Testis (tissue), 3 donors: ENCODE measurements around the gene ZBTB40. TPM values are rescaled to one million over a fixed set of nuclear protein-coding genes. Genes with fewer than 3 reads are reported as not detected.

Experiments
- DNase-seq: peaks from one replicate; pipeline ENCODE4 v3.0.0-alpha.2; 2019
- H3K27ac ChIP-seq, 2 donors: fragments of 200-600 bp; sonication (generic); one replicate each; pipeline ENCODE4 v1.5.1; 2019
- H3K27me3 ChIP-seq: fragments of 200-600 bp; sonication (generic); one replicate; pipeline ENCODE4 v1.5.1; 2019
- H3K36me3 ChIP-seq: fragments of 200-600 bp; sonication (generic); one replicate; pipeline ENCODE4 v1.5.1; 2017; ENCODE audit warnings: low read depth; ENCODE audit errors: missing control alignments
- H3K4me1 ChIP-seq: fragments of 200-600 bp; sonication (generic); one replicate; pipeline ENCODE4 v1.5.1; 2019
- H3K4me3 ChIP-seq, 2 donors: fragments of 200-600 bp; sonication (generic); one replicate each; pipeline ENCODE4 v1.5.1; 2017 to 2019
- H3K9me3 ChIP-seq: fragments of 200-600 bp; sonication (generic); one replicate; pipeline ENCODE4 v1.5.1; 2017
- POLR2A ChIP-seq: fragments of 450-650 bp; IDR thresholded peaks from one replicate; pipeline ENCODE4 v1.6.1; 2017; ENCODE audit warnings: antibody characterized with exemption, mild to moderate bottlenecking, moderate library complexity
- WGBS, 2 donors: methylation state at CpG; one replicate each; pipeline ENCODE4 v1.1.5; 2018; 5-methylcytosine and 5-hydroxymethylcytosine counted together
- intact Hi-C: fragments of 100-400 bp; cut with DNase I; formaldehyde crosslinking; loops from one replicate; pipeline ENCODE4 v1.15.1; 2023; ENCODE audit warnings: low total_unique reads
- polyA plus RNA-seq: library from polyadenylated mRNA; stranded (reverse); fragments of 350-450 nt; fragmentation: Illumina TruSeq; extraction: RNeasy Lipid Tissue Mini Kit (QIAGEN cat#74804); gene quantifications from one replicate; pipeline ENCODE4 v1.2.3, GENCODE V29; 2014; ENCODE audit warnings: low read depth, low replicate concordance; ENCODE audit not compliant: insufficient read depth
- total RNA-seq, 2 donors: library from RNA; depleted of rRNA; stranded (reverse); fragments of >200 nt; gene quantifications; one replicate each; pipeline ENCODE4 v1.2.3, GENCODE V29; 2016
- TF ChIP-seq, protein P1 (sequence below), 3 experiments: fragments of 450-650 bp in 2 of 3; fragments of 200-600 bp in 1 of 3; sonication (generic) in 1 of 3; IDR thresholded peaks; one replicate each; pipeline ENCODE4 v1.5.1; 2016 to 2019; ENCODE audit warnings: antibody characterized with exemption in 3 of 3, mild to moderate bottlenecking in 2 of 3, moderate library complexity in 1 of 3

ZBTB40 gene
- total and polyA plus RNA-seq, 3 donors from 2014 or later = 15.6 to 28.6 (median 28.1) TPM

DNA sequence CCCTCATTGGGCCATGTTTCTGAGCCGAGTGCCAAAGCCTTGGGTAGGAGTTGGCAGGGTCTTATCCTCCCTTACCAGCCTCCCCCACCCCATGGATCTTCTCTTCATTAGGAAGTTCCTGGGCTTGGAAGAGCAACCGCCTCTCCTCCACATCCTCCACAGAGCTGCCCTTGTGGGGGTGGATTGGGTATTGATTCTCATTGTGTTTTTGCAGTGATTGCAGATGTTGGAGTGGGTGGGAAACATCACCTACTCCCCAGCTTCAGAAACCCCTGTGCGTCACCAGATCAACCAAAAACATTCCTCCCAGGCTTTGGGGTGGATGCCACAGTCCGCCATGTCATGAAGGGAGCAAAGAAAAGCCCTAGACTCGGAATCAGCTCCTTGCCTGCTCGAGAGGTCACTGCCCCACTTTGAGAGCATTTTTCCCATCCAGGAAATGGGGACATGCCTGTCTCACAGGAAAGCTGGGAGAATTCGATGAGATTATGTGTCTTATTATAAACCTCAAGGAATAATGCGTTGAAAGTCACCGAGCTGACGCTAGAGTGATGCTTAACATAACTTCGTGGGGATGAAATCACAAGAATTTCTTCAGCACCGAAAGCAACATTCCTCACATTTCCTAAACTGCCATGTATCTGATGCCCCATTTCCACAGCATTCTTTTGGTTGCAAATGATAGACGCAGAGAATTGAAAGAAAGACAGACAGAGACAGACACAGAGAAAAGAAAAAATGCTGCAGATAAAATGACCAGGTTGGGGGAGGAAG, 44.7 kb upstream of the ZBTB40 start:
- no peaks in the 10 kb centered on the region for H3K4me1 ChIP-seq
- 75 to 85% methylated on average over 13 of the region's 13 CpGs for WGBS, 2 donors
- no peak overlapping the region for H3K4me3 ChIP-seq
- intact Hi-C loops = no loop called here
- H3K27ac ChIP-seq = no peak overlapping the region
- TF ChIP-seq, protein P1, sequence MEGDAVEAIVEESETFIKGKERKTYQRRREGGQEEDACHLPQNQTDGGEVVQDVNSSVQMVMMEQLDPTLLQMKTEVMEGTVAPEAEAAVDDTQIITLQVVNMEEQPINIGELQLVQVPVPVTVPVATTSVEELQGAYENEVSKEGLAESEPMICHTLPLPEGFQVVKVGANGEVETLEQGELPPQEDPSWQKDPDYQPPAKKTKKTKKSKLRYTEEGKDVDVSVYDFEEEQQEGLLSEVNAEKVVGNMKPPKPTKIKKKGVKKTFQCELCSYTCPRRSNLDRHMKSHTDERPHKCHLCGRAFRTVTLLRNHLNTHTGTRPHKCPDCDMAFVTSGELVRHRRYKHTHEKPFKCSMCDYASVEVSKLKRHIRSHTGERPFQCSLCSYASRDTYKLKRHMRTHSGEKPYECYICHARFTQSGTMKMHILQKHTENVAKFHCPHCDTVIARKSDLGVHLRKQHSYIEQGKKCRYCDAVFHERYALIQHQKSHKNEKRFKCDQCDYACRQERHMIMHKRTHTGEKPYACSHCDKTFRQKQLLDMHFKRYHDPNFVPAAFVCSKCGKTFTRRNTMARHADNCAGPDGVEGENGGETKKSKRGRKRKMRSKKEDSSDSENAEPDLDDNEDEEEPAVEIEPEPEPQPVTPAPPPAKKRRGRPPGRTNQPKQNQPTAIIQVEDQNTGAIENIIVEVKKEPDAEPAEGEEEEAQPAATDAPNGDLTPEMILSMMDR (IDR thresholded peaks at IDR 0.05) = no peak
- TF ChIP-seq POLR2A = no peak
- H3K9me3 ChIP-seq = no peaks in the 10 kb centered on the region
- DNase-seq = no peak
- no peaks in the 10 kb centered on the region for H3K27me3 ChIP-seq
- H3K36me3 ChIP-seq = no peaks in the 10 kb centered on the region

- Histone ChIP-seq H3K27me3 (no peaks in the 10 kb centered on the region), H3K4me3 (no peak overlapping the region), H3K4me1 (no peaks in the 10 kb centered on the region), H3K36me3 (no peaks in the 10 kb centered on the region), H3K9me3 (no peaks in the 10 kb centered on the region), H3K27ac (no peak overlapping the region)
- intact Hi-C loops = no loop called here
- 70% methylated on average over 3 of the region's 3 CpGs for WGBS, 2 donors
- DNase-seq = no peak
- no peak for TF ChIP-seq POLR2A
- TF ChIP-seq, protein P1 (IDR thresholded peaks at IDR 0.05) = no peak
Observed at GRCh38 chr1:22408230-22408629, 43.4 kb upstream of the ZBTB40 start.

DNA sequence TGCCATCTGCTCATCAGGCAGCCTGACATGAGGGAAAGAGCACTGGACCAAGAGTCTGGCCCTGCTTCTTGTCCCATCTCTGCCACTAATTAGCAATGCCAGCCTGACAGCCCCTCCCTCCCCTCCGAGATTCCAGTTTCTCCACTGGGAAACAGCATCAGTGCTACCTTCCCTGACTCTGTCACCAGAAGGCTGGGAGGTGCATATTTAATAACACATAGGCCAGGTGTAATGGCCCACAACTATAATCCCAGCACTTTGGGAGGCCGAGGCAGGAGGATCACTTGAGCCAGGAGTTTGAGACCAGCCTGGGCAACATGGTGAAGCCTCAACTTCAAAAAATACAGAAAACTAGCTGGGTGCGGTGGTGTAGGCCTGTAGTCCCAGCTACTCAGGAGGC, 41.2 kb upstream of the ZBTB40 start:
- Histone ChIP-seq H3K27me3 (no peaks in the 10 kb centered on the region), H3K36me3 (no peaks in the 10 kb centered on the region), H3K27ac (no peak overlapping the region), H3K4me1 (peaks cover 5% of the 10 kb centered on the region), H3K4me3 (no peak overlapping the region), H3K9me3 (no peaks in the 10 kb centered on the region)
- TF ChIP-seq, protein P1 (IDR thresholded peaks at IDR 0.05) = no peak
- no peak for TF ChIP-seq POLR2A
- intact Hi-C loops = no loop called here
- no peak for DNase-seq
- 84 to 96% methylated on average over 3 of the region's 3 CpGs for WGBS, 2 donors

DNA sequence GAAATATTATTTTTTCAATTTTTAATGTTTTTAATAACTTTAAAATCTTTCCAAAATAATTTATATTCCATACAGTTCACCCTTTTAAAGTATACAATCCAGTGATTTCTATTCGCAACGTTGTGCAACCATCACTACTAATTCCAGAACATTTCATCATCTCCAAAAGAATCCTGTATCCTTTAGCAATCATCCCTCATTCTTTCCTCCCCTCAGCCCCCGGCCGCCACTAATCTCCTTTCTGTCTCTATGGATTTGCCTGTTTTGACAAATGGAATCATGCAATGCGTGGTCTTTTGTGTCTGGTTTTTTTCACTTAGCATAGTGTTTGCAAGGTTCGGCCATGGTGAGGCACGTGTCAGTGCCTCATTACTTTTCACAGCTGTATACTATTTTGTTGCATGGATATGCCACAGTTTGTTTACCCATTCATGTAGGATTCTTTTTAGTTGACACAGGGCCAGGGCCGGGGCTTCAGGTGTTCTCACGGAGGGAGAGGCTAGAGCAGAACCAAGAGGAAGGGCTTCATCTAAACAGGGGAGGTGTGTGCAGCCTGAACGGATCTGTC, 40.6 kb upstream of the ZBTB40 start:
- intact Hi-C loops = no loop called here
- TF ChIP-seq POLR2A = no peak
- TF ChIP-seq, protein P1 (IDR thresholded peaks at IDR 0.05) = no peak
- peaks cover 5% of the 10 kb centered on the region for H3K4me1 ChIP-seq
- no peaks in the 10 kb centered on the region for H3K27me3 ChIP-seq
- DNase-seq = no peak
- H3K4me3 ChIP-seq = no peak overlapping the region
- H3K27ac ChIP-seq = no peak overlapping the region
- H3K36me3 ChIP-seq = no peaks in the 10 kb centered on the region
- 91 to 92% methylated on average over 10 of the region's 10 CpGs for WGBS, 2 donors
- no peaks in the 10 kb centered on the region for H3K9me3 ChIP-seq
